Loucy (cell line): Measurements from ENCODE around the gene INSYN2A.

ENCODE experiments used
- H2AFZ ChIP-seq: fragments of 200-600 bp; sonication (generic); 2 replicates; pipeline ENCODE4 v1.6.0; 2016; ENCODE audit warnings: antibody characterized with exemption, mild to moderate bottlenecking, low read length, moderate library complexity
- H3F3A ChIP-seq: fragments of 200-600 bp; 2 replicates; pipeline ENCODE4 v1.6.0; 2016; ENCODE audit warnings: antibody characterized with exemption, low read depth, mild to moderate bottlenecking
- H3K27me3 ChIP-seq: fragments of 200-600 bp; sonication (generic); 2 replicates; pipeline ENCODE4 v1.6.1; 2014; ENCODE audit warnings: low read length, mild to moderate bottlenecking; ENCODE audit not compliant: insufficient read depth, poor library complexity, severe bottlenecking
- H3K36me3 ChIP-seq: fragments of 200-600 bp; sonication (generic); 2 replicates; pipeline ENCODE4 v1.6.1; 2016; ENCODE audit warnings: low read length; ENCODE audit not compliant: insufficient read depth
- H3K4me1 ChIP-seq: fragments of 200-600 bp; sonication (generic); 2 replicates; pipeline ENCODE4 v1.5.1; 2014; ENCODE audit warnings: low read length, mild to moderate bottlenecking; ENCODE audit not compliant: insufficient read depth, poor library complexity, severe bottlenecking
- H3K4me2 ChIP-seq: fragments of 200-600 bp; sonication (generic); 2 replicates; pipeline ENCODE4 v1.6.0; 2014; ENCODE audit warnings: antibody characterized with exemption, low read length, low read depth, mild to moderate bottlenecking; ENCODE audit not compliant: poor library complexity, severe bottlenecking
- H3K4me3 ChIP-seq: fragments of 200-600 bp; sonication (generic); 2 replicates; pipeline ENCODE4 v1.5.1; 2014; ENCODE audit warnings: low read length, mild to moderate bottlenecking, mixed read lengths; ENCODE audit not compliant: poor library complexity, severe bottlenecking
- H3K79me2 ChIP-seq: fragments of 200-600 bp; sonication (generic); 2 replicates; pipeline ENCODE4 v1.6.1; 2014; ENCODE audit warnings: low read length; ENCODE audit not compliant: insufficient read depth
- H3K9ac ChIP-seq: fragments of 200-600 bp; sonication (generic); 2 replicates; pipeline ENCODE4 v1.6.0; 2014; ENCODE audit warnings: mild to moderate bottlenecking, low read depth, low read length, moderate library complexity; ENCODE audit not compliant: poor library complexity, severe bottlenecking
- H3K9me2 ChIP-seq: fragments of 200-600 bp; sonication (generic); replicated peaks from 2 replicates; pipeline ENCODE4 v1.6.1; 2016; ENCODE audit warnings: low read depth, low read length, mixed read lengths
- H3K9me3 ChIP-seq: fragments of 200-600 bp; sonication (generic); 2 replicates; pipeline ENCODE4 v1.6.1; 2014; ENCODE audit warnings: mild to moderate bottlenecking, antibody characterized with exemption, low read length, low read depth; ENCODE audit not compliant: insufficient read depth
- H4K20me1 ChIP-seq: fragments of 200-600 bp; sonication (generic); 2 replicates; pipeline ENCODE4 v1.6.0; 2014; ENCODE audit warnings: antibody characterized with exemption, low read length, mild to moderate bottlenecking; ENCODE audit not compliant: insufficient read depth, poor library complexity, severe bottlenecking
- EZH2phosphoT487 ChIP-seq: fragments of 200-600 bp; IDR thresholded peaks from 2 replicates; pipeline ENCODE4 v1.6.1; 2018; ENCODE audit warnings: antibody characterized with exemption, mild to moderate bottlenecking, moderate library complexity, borderline replicate concordance
- TF ChIP-seq, protein P1 (sequence below): fragments of 200-600 bp; sonication (generic); conservative IDR thresholded peaks from 2 replicates; pipeline ENCODE4 v1.5.1; 2014; ENCODE audit warnings: mild to moderate bottlenecking, antibody characterized with exemption, low read length

The INSYN2A gene, protein sequence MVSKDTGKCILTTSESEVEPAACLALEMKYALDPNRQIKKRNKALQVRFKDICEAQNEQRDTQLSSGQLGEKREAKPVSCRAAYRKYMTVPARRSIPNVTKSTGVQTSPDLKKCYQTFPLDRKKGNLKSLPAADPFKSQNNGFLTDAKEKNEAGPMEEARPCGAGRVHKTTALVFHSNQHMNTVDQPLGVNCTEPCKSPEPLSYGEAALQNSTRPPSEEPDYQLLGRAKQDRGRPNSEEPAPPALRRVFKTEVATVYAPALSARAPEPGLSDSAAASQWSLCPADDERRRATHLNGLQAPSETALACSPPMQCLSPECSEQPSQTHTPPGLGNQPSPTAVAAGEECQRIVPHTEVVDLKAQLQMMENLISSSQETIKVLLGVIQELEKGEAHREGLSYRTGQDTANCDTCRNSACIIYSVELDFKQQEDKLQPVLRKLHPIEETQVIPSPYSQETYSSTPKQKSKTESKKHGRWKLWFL

DNA sequence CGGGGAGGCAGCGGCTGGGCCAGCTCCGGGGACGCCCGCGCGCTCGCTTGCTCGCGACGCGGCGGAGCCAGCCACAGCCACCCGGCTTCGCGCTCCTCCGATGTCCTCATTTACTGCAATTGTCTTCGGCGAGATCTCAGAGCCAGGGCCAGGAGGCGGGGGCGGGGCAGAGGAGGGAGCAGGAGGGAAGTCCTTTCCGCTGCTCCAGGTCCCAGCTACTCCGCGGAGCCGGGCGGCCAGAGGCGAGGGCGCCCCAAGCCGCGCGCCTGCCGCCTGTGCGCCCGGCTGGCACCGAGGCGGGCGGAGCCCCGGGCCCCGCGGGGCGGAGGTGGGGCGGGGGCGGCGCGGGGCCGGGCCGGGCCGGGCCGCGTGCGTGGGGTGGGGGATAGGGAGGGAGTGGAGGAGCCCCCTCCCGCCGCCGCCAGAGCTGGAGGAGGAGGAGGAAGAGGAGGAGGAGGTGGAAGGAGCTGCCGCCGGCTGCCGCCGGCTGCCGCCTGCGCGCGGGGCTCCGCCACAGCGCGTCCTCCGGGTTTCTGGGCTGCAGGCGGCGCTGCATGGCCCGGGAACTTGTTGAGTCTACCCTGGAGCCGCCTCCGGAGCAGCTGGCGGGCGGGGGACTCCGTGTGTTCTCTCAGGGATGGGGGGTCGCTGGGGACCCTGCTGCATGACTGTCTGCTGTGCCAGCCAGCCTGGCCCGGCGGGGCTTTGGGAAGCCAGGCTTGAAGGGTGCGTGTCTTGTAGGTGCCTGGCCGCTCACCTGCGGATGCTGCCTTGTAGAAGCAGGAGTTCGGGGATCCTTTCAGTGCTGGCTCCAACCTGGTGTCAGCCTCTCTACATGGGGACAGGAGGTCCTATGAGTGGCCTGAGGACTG lies at the start of gene INSYN2A:
INSYN2A (minus strand) TSS at position 310 of the 872 bp plus-strand sequence. CDS start 20,196 bp downstream, outside the sequence.
- Histone ChIP-seq H4K20me1 (no peaks in the 10 kb centered on the region), H2AFZ (no peak within 1 kb of the TSS), H3K36me3 (no peaks in the 10 kb centered on the region), H3K9me3 (no peaks in the 10 kb centered on the region), H3K4me2 (no peak within 1 kb of the TSS), H3K9ac (no peak within 1 kb of the TSS), H3K79me2 (no peaks in the 10 kb centered on the region), H3K9me2 (no peaks in the 10 kb centered on the region), H3K27me3 (no peaks in the 10 kb centered on the region), H3K4me1 (no peaks in the 10 kb centered on the region), H3F3A (no peaks in the 10 kb centered on the region), H3K4me3 (no peak within 1 kb of the TSS)
- TF ChIP-seq, protein P1, sequence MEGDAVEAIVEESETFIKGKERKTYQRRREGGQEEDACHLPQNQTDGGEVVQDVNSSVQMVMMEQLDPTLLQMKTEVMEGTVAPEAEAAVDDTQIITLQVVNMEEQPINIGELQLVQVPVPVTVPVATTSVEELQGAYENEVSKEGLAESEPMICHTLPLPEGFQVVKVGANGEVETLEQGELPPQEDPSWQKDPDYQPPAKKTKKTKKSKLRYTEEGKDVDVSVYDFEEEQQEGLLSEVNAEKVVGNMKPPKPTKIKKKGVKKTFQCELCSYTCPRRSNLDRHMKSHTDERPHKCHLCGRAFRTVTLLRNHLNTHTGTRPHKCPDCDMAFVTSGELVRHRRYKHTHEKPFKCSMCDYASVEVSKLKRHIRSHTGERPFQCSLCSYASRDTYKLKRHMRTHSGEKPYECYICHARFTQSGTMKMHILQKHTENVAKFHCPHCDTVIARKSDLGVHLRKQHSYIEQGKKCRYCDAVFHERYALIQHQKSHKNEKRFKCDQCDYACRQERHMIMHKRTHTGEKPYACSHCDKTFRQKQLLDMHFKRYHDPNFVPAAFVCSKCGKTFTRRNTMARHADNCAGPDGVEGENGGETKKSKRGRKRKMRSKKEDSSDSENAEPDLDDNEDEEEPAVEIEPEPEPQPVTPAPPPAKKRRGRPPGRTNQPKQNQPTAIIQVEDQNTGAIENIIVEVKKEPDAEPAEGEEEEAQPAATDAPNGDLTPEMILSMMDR = no peak
- no peak for TF ChIP-seq EZH2phosphoT487

DNA sequence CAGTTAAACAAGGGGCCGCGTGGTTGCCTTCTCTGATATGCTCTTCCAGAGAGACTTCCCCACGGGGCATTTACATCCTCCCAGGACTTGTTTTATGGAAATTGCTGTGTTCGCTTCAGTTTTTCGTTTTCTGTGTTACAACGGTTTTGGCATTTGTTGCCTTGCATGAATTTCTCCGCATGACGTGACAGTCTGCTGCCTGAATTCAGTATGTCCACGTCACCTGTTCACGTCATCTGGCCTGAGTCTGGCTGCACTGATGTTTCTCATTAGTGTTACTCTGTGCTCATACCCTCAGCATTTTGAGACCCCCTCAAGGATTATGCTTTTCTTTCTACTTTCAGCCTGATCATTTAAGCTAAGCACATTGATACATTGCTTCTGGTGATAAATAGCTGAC lies 49.1 kb upstream of the INSYN2A start:
- H3K9ac ChIP-seq = no peak overlapping the region
- H3K4me2 ChIP-seq = no peak overlapping the region
- no peaks in the 10 kb centered on the region for H3K9me2 ChIP-seq
- no peaks in the 10 kb centered on the region for H3F3A ChIP-seq
- H3K79me2 ChIP-seq = no peaks in the 10 kb centered on the region
- no peaks in the 10 kb centered on the region for H3K4me1 ChIP-seq
- TF ChIP-seq, protein P1 = no peak
- TF ChIP-seq EZH2phosphoT487 = no peak
- no peaks in the 10 kb centered on the region for H3K36me3 ChIP-seq
- no peak overlapping the region for H3K4me3 ChIP-seq
- H3K27me3 ChIP-seq = no peaks in the 10 kb centered on the region
- H4K20me1 ChIP-seq = no peaks in the 10 kb centered on the region
- peaks cover 3% of the 10 kb centered on the region; the same call in 1 of the 2 replicates for H3K9me3 ChIP-seq
- H2AFZ ChIP-seq = no peak overlapping the region

DNA sequence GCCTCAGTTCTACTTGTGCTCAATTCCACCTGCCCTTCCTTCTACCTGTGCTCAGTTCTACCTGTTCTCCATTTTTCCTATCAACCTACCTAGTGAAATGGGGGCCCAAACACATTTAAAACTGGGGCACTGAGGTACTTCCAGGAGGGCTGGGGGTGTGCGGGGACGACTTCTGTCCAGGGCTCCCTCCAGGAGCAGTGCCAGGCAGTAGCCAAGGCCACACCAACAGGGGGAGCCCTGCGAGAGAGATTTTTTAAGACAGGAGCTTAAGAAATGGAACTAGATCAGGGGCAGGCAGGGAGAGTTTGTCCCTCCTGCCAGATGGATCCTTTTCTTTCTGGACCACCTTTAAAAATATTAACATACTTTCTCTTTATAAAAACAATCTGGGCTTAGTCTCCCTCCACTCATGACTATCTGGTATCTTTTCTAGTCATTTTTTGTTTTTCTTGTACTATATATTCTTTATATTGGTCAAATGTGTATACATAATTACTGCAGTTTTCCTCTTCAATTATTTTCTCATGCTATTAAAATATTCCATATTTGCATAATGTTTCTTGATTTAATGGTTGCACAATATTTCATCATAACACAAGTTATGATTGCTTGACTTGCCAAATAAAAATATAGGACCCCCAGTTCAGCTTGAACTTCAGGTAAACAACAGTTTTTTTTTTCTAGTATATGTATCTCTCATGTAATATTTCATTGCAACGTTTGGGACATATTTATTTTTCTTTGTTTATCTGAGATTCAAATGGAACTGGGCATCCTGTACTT lies 47.3 kb upstream of the INSYN2A start:
- H3K79me2 ChIP-seq = no peaks in the 10 kb centered on the region
- H3K9ac ChIP-seq = no peak overlapping the region
- no peak overlapping the region for H3K4me3 ChIP-seq

More for the DNA sequence above, 47.3 kb upstream of the INSYN2A start:
- Histone ChIP-seq H2AFZ (no peak overlapping the region), H3K4me1 (no peaks in the 10 kb centered on the region), H3K9me2 (no peaks in the 10 kb centered on the region), H3K4me2 (no peak overlapping the region), H4K20me1 (no peaks in the 10 kb centered on the region), H3K36me3 (no peaks in the 10 kb centered on the region), H3K27me3 (no peaks in the 10 kb centered on the region), H3K9me3 (peaks cover 3% of the 10 kb centered on the region; the same call in 1 of the 2 replicates), H3F3A (no peaks in the 10 kb centered on the region)
- TF ChIP-seq, protein P1 = peak; percentile 28; the same call in 1 of the 2 replicates
- no peak for TF ChIP-seq EZH2phosphoT487
